PC-9 (cell line): ENCODE results near the gene DCST2.

Source experiments
- CTCF ChIP-seq: fragments of 200-600 bp; sonication (generic); conservative IDR thresholded peaks from 2 replicates; pipeline ENCODE4 v1.6.1; 2017; ENCODE audit warnings: mixed run types, antibody characterized with exemption, mild to moderate bottlenecking, moderate library complexity
- EZH2 ChIP-seq: fragments of 200-600 bp; sonication (generic); IDR thresholded peaks from 2 replicates; pipeline ENCODE4 v1.8.0; 2017; ENCODE audit warnings: antibody characterized with exemption, low read depth

- TF ChIP-seq CTCF = no peak
- no peak for TF ChIP-seq EZH2
Measured at GRCh38 chr1:154987326-154987725, 46.3 kb downstream of the DCST2 start.
